Panc1 (cell line): ENCODE measurements around the gene SSBP3. TPM values are rescaled to one million over a fixed set of nuclear protein-coding genes. Genes with fewer than 3 reads are reported as not detected.

Source experiments
- ATAC-seq: fragments of 200-7000 bp; cut with Tn5 transposase; 2 replicates; pipeline ENCODE4 v1.9.1; 2020; ENCODE audit warnings: mild to moderate bottlenecking, moderate library complexity
- BruUV-seq: library from RNA; stranded (reverse); fragments of 400-500 nt; replicated peaks from 2 replicates; lab custom pipeline; 2021; lab: Mats Ljungman, UMichigan
- CTCF ChIA-PET: fragments of 300-600 bp; sonication (Branson Sonifier 250); formaldehyde crosslinking; loops from one replicate; lab custom pipeline; 2022; ENCODE audit warnings: antibody characterized with exemption; lab: Charles Lee
- POLR2A ChIA-PET: fragments of 300-600 bp; sonication (Branson Sonifier 250); formaldehyde crosslinking; loops from one replicate; lab custom pipeline; 2022; ENCODE audit warnings: antibody characterized with exemption; lab: Charles Lee
- DNase-seq: peaks from one replicate; pipeline ENCODE4 v3.0.0-alpha.2; 2010; ENCODE audit warnings: low read depth, low spot score
- H3K27ac ChIP-seq: 2 replicates; pipeline ENCODE4 v1.5.1; 2011; ENCODE audit warnings: mild to moderate bottlenecking, low read length, inconsistent platforms
- H3K27me3 ChIP-seq: fragments of 200-500 bp; sonication (Bioruptor generic); 2 replicates; pipeline ENCODE4 v1.6.0; 2014; ENCODE audit warnings: low read length, inconsistent platforms; ENCODE audit not compliant: control insufficient read depth, insufficient read depth
- H3K36me3 ChIP-seq: fragments of 200-500 bp; sonication (Bioruptor generic); 2 replicates; pipeline ENCODE4 v1.5.1; 2014; ENCODE audit warnings: inconsistent platforms, mild to moderate bottlenecking, low read length, moderate library complexity; ENCODE audit not compliant: control insufficient read depth, insufficient read depth
- H3K4me1 ChIP-seq: 2 replicates; pipeline ENCODE4 v1.5.1; 2011; ENCODE audit warnings: inconsistent platforms, mild to moderate bottlenecking, low read length, moderate library complexity; ENCODE audit not compliant: control insufficient read depth, insufficient read depth
- H3K4me3 ChIP-seq, 2 experiments: 2 replicates each; pipeline ENCODE4 v1.5.1; 2011 to 2012; ENCODE audit warnings: low read depth in 2 of 2, low read length in 2 of 2, mild to moderate bottlenecking in 2 of 2, inconsistent platforms in 1 of 2, moderate library complexity in 1 of 2
- H3K9me3 ChIP-seq: fragments of 200-500 bp; sonication (Bioruptor generic); 2 replicates; pipeline ENCODE4 v1.5.1; 2014; ENCODE audit warnings: low read depth, mild to moderate bottlenecking, inconsistent platforms, low read length, moderate library complexity; ENCODE audit not compliant: control insufficient read depth, insufficient read depth
- POLR2AphosphoS5 ChIP-seq: IDR thresholded peaks from 2 replicates; pipeline ENCODE4 v1.6.1; 2012; ENCODE audit warnings: mild to moderate bottlenecking, low read depth, low read length, moderate library complexity
- SIN3A ChIP-seq: IDR thresholded peaks from 2 replicates; pipeline ENCODE4 v1.6.1; 2012; ENCODE audit warnings: low read depth, mild to moderate bottlenecking, low read length, moderate library complexity, borderline replicate concordance; ENCODE audit not compliant: insufficient read depth
- TCF7L2 ChIP-seq: IDR thresholded peaks from 2 replicates; pipeline ENCODE4 v1.6.1; 2011; ENCODE audit warnings: mild to moderate bottlenecking, low read depth, low read length, inconsistent platforms
- in situ Hi-C: cut with HindIII; loops from 2 replicates; pipeline ENCODE4 v1.10.0; 2016; ENCODE audit warnings: low sequenced_read_pairs, low pct_unique_long_range_greater_than_20kb
- intact Hi-C: fragments of 100-400 bp; cut with micrococcal nuclease; formaldehyde crosslinking; loops from one replicate; pipeline ENCODE4 v1.10.0; 2022; ENCODE audit not compliant: unreplicated experiment
- total RNA-seq: library from RNA; stranded (reverse); gene quantifications from one replicate; pipeline ENCODE4 v1.2.1, GENCODE V29; 2021; ENCODE audit not compliant: unreplicated experiment
- TF ChIP-seq, protein P1 (sequence below), 2 experiments: IDR thresholded peaks; 2 replicates each; pipeline ENCODE4 v1.6.1; 2011 to 2012; ENCODE audit warnings: low read depth in 2 of 2, control low read depth in 1 of 2, low read length in 1 of 2, mild to moderate bottlenecking in 1 of 2, moderate library complexity in 1 of 2; ENCODE audit not compliant: insufficient read depth in 1 of 2
- TF ChIP-seq, protein P2 (sequence below): fragments of 450-650 bp; IDR thresholded peaks from 2 replicates; pipeline ENCODE4 v1.5.1; 2017; ENCODE audit warnings: mild to moderate bottlenecking

SSBP3 gene
- total RNA-seq, 1 experiment from 2014 or later, result 22.5 TPM

DNA sequence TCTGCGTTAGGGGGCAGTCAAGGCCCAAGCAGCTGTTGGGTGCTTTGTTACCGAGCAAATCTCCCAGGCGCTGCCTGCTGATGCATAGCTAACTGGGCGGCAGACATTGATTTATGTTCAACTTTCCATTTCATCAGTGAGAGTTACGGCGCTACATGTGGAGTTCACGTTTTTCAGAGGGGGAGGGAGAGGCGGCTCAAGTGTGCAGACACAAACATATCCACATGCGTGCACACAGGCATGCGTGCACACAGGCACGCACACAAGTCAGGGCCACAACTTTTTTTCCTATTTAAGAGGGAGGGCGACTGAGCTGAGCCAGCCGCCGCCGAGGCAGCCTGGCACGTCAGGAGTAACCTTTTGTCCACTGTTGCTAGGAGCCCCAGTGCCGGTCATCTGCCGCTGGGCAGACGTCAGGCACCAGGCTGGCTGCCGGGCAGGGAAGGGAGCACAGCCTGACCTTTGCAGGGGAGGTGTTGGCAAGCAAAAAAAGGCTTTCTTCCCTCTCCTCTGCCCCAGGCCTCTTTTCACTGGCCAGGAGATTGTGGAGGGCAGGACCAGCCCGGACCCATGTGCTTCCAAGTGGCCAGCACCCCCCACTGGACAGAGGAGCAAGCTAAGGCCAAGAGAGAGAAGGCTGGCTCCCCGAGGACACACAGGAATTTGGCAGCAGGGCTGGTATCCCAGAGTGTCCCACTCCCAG, 133.0 kb downstream of the SSBP3 start:
- TF ChIP-seq POLR2AphosphoS5 (no peak), TCF7L2 (no peak), SIN3A (no peak)
- TF ChIP-seq, protein P1, sequence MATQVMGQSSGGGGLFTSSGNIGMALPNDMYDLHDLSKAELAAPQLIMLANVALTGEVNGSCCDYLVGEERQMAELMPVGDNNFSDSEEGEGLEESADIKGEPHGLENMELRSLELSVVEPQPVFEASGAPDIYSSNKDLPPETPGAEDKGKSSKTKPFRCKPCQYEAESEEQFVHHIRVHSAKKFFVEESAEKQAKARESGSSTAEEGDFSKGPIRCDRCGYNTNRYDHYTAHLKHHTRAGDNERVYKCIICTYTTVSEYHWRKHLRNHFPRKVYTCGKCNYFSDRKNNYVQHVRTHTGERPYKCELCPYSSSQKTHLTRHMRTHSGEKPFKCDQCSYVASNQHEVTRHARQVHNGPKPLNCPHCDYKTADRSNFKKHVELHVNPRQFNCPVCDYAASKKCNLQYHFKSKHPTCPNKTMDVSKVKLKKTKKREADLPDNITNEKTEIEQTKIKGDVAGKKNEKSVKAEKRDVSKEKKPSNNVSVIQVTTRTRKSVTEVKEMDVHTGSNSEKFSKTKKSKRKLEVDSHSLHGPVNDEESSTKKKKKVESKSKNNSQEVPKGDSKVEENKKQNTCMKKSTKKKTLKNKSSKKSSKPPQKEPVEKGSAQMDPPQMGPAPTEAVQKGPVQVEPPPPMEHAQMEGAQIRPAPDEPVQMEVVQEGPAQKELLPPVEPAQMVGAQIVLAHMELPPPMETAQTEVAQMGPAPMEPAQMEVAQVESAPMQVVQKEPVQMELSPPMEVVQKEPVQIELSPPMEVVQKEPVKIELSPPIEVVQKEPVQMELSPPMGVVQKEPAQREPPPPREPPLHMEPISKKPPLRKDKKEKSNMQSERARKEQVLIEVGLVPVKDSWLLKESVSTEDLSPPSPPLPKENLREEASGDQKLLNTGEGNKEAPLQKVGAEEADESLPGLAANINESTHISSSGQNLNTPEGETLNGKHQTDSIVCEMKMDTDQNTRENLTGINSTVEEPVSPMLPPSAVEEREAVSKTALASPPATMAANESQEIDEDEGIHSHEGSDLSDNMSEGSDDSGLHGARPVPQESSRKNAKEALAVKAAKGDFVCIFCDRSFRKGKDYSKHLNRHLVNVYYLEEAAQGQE (IDR thresholded peaks at IDR 0.05; ENCODE audit: insufficient read depth in 1 of 2, low read depth in 2 of 2, low read length in 1 of 2), result no peak
- TF ChIP-seq, protein P2, sequence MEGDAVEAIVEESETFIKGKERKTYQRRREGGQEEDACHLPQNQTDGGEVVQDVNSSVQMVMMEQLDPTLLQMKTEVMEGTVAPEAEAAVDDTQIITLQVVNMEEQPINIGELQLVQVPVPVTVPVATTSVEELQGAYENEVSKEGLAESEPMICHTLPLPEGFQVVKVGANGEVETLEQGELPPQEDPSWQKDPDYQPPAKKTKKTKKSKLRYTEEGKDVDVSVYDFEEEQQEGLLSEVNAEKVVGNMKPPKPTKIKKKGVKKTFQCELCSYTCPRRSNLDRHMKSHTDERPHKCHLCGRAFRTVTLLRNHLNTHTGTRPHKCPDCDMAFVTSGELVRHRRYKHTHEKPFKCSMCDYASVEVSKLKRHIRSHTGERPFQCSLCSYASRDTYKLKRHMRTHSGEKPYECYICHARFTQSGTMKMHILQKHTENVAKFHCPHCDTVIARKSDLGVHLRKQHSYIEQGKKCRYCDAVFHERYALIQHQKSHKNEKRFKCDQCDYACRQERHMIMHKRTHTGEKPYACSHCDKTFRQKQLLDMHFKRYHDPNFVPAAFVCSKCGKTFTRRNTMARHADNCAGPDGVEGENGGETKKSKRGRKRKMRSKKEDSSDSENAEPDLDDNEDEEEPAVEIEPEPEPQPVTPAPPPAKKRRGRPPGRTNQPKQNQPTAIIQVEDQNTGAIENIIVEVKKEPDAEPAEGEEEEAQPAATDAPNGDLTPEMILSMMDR, result no peak
- in situ Hi-C loops (no loop called here), intact Hi-C loops (no loop called here)
- Histone ChIP-seq H3K4me3 (no peak overlapping the region), H3K9me3 (no peaks in the 10 kb centered on the region), H3K27me3 (no peaks in the 10 kb centered on the region), H3K4me1 (peaks cover 3% of the 10 kb centered on the region; the same call in 1 of the 2 replicates), H3K27ac (no peak overlapping the region), H3K36me3 (no peaks in the 10 kb centered on the region)
- DNase-seq (peak; percentile 2), ATAC-seq (peak; percentile 62)
- BruUV-seq, result no TSS peak
- CTCF ChIA-PET, result no interaction called here
- POLR2A ChIA-PET, result no interaction called here

DNA sequence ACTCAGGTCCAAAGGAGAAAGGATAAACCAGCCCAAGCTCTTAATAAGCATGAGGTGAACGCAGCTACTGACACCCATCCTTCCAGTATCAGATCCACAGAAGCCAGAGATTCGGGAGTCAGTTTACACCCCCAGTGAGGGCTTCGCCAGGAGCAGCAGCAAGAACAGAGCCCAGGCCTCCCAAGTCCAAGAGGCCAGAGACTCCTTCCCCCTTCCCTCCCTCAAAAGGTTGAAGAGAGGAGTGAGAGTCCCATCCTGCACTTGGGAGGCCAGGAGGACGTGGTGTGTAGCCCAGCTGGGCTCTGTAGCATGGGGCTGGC, 133.5 kb downstream of the SSBP3 start:
- no peak for ATAC-seq
- no peak for DNase-seq
- intact Hi-C loops (no loop called here), in situ Hi-C loops (no loop called here)
- Histone ChIP-seq H3K9me3 (no peaks in the 10 kb centered on the region), H3K4me1 (peaks cover 3% of the 10 kb centered on the region; the same call in 1 of the 2 replicates), H3K4me3 (no peak overlapping the region), H3K27ac (no peak overlapping the region), H3K27me3 (no peaks in the 10 kb centered on the region), H3K36me3 (no peaks in the 10 kb centered on the region)
- POLR2A ChIA-PET, result no interaction called here
- TF ChIP-seq, protein P2, result no peak
- TF ChIP-seq TCF7L2 (no peak), POLR2AphosphoS5 (no peak), SIN3A (no peak)
- TF ChIP-seq, protein P1 (IDR thresholded peaks at IDR 0.05; ENCODE audit: insufficient read depth in 1 of 2, low read depth in 2 of 2, low read length in 1 of 2), result no peak
- CTCF ChIA-PET, result no interaction called here
- no TSS peak for BruUV-seq
